Adrenal gland (tissue), 12 donors: Measurements from ENCODE around the gene MAGEL2. TPM values are rescaled to one million over a fixed set of nuclear protein-coding genes. Genes with fewer than 3 reads are reported as not detected.
"Not testable (repeated sequence)": the region's sequence is repeated elsewhere in the genome, so short reads cannot be mapped to it uniquely, and the experiment has no call there.

ENCODE experiments used
- DNase-seq, 7 donors: peaks; one replicate each; pipeline ENCODE4 v3.0.0-alpha.2; 2019 to 2020
- H3K27ac ChIP-seq, 5 donors: fragments of 200-600 bp; sonication (generic) in 4 of 5; 1 replicate in 3 of 5; 2 replicates in 2 of 5; pipeline versions ENCODE4 v1.5.1 to v1.8.0; 2016 to 2020; ENCODE audit warnings: mild to moderate bottlenecking in 1 of 5
- H3K27me3 ChIP-seq: fragments of 200-600 bp; 2 replicates; pipeline ENCODE4 v1.8.0; 2021
- H3K36me3 ChIP-seq, 2 donors: fragments of 200-600 bp; replicated peaks in 1 of 2; 1 replicate in 1 of 2; 2 replicates in 1 of 2; pipeline versions ENCODE4 v1.5.1 to v1.8.0; 2018 to 2022
- H3K4me1 ChIP-seq, 2 donors: fragments of 200-600 bp; replicated peaks in 1 of 2; 1 replicate in 1 of 2; 2 replicates in 1 of 2; pipeline versions ENCODE4 v1.5.1 to v1.8.0; 2018 to 2021
- H3K4me3 ChIP-seq, 4 donors: fragments of 200-600 bp; sonication (generic) in 3 of 4; one replicate each; pipeline ENCODE4 v1.5.1; 2016 to 2018
- H3K9me3 ChIP-seq, 3 donors: fragments of 200-600 bp; sonication (generic) in 1 of 3; replicated peaks in 1 of 3; 1 replicate in 2 of 3; 2 replicates in 1 of 3; pipeline versions ENCODE4 v1.5.1 to v1.8.0; 2016 to 2021
- CTCF ChIP-seq, 6 experiments: fragments of 450-650 bp in 4 of 6; fragments of 200-600 bp in 2 of 6; sonication (generic) in 1 of 6; IDR thresholded peaks; 1 replicate in 5 of 6; 2 replicates in 1 of 6; pipeline versions ENCODE4 v1.5.1 to v1.8.0; 2016 to 2021; ENCODE audit warnings: antibody characterized with exemption in 6 of 6, mild to moderate bottlenecking in 2 of 6, moderate library complexity in 1 of 6
- POLR2A ChIP-seq, 2 donors: fragments of 450-650 bp; IDR thresholded peaks; one replicate each; pipeline ENCODE4 v1.6.1; 2017; ENCODE audit warnings: antibody characterized with exemption in 2 of 2, mild to moderate bottlenecking in 2 of 2, moderate library complexity in 1 of 2
- WGBS, 4 donors: extraction: QIAGEN DNeasy Blood & Tissue Kit in 2 of 4; methylation state at CpG; one replicate each; pipeline versions ENCODE4 v1.1.5 to v1.1.7; 2013 to 2017; 5-methylcytosine and 5-hydroxymethylcytosine counted together
- intact Hi-C, 2 donors: fragments of 100-400 bp; cut with DNase I; formaldehyde crosslinking; loops; one replicate each; pipeline versions ENCODE4 v1.14.1 to v1.15.0; 2022 to 2023
- polyA plus RNA-seq, 3 donors: library from polyadenylated mRNA; stranded (reverse); fragments of 200-250 nt in 2 of 3; fragments of 350-450 nt in 1 of 3; fragmentation: Illumina TruSeq in 1 of 3; extraction: RNeasy Lipid Tissue Mini Kit (QIAGEN cat#74804) in 1 of 3; gene quantifications; one replicate each; pipeline ENCODE4 v1.2.3, GENCODE V29; 2013 to 2014
- total RNA-seq, 9 donors: library from RNA; depleted of rRNA in 4 of 9; stranded (reverse); fragments of >200 nt in 4 of 9; fragments of 120-200 nt in 1 of 9; fragmentation: NEBNext Ultra II Directional in 1 of 9; extraction: Animal tissue kit (Norgen Biotek cat#: 25700) in 1 of 9; gene quantifications; one replicate each; pipeline versions ENCODE4 v1.1.0 to v1.2.4, GENCODE V29; 2013 to 2023
- donor health status: healthy with polysubstance abuse.
- donor health status: Bipolar disorder and iron deficiency.
- donor health status: DM: yes; HTN: yes; CAD: no.
- donor health status: DM: no; HTN: no; CAD: no.
- donor health status: DM: no; HTN: no; CAD: no.
- donor health status: DM: yes; HTN: yes; CAD: no.

The MAGEL2 gene
- total and polyA plus RNA-seq, 12 donors = 0.12 to 16.2 (median 0.39) TPM; not detected in 2

GRCh38 chr15:23616536-23616935, 31.1 kb downstream of the MAGEL2 start:
- Histone ChIP-seq H3K27me3 (no peaks in the 10 kb centered on the region), H3K4me3 (no peak overlapping the region), H3K9me3 (no peaks in the 10 kb centered on the region), H3K4me1 (no peaks in the 10 kb centered on the region), H3K36me3 (no peaks in the 10 kb centered on the region), H3K27ac (no peak overlapping the region)
- WGBS, 4 donors = 55 to 71% (median 60%) methylated on average over 10 of the region's 10 CpGs
- intact Hi-C loops = no loop called here
- TF ChIP-seq POLR2A (IDR thresholded peaks at IDR 0.05) (no peak), CTCF (IDR thresholded peaks at IDR 0.05) (no peak)
- DNase-seq = no peak

GRCh38 chr15:23606226-23606625, 41.4 kb downstream of the MAGEL2 start:
- intact Hi-C loops = no loop called here
- Histone ChIP-seq H3K36me3 (no peaks in the 10 kb centered on the region), H3K27me3 (no peaks in the 10 kb centered on the region), H3K4me1 (no peaks in the 10 kb centered on the region), H3K27ac (no peak overlapping the region), H3K9me3 (no peaks in the 10 kb centered on the region), H3K4me3 (no peak overlapping the region)
- TF ChIP-seq POLR2A (IDR thresholded peaks at IDR 0.05) (no peak), CTCF (IDR thresholded peaks at IDR 0.05) (no peak)
- WGBS, 4 donors = 77 to 94% (median 86%) methylated on average over 2 of the region's 2 CpGs
- DNase-seq = no peak

- TF ChIP-seq POLR2A (IDR thresholded peaks at IDR 0.05) (no peak), CTCF (IDR thresholded peaks at IDR 0.05) (no peak)
- no peaks in the 10 kb centered on the region for H3K9me3 ChIP-seq
- WGBS, 4 donors = 70 to 91% (median 87%) methylated on average over 6 of the region's 6 CpGs
These were observed 45.5 kb downstream of the MAGEL2 start for GRCh38 chr15:23602124-23602523.

GRCh38 chr15:23599053-23599452, 48.6 kb downstream of the MAGEL2 start:
- WGBS, 4 donors = 75 to 100% (median 80%) methylated on average over 1 of the region's 1 CpG
- TF ChIP-seq CTCF (IDR thresholded peaks at IDR 0.05) = no peak
- no peak for DNase-seq
- Histone ChIP-seq H3K27ac (no peak overlapping the region), H3K27me3 (no peaks in the 10 kb centered on the region), H3K4me1 (no peaks in the 10 kb centered on the region), H3K4me3 (no peak overlapping the region), H3K36me3 (no peaks in the 10 kb centered on the region), H3K9me3 (no peaks in the 10 kb centered on the region)
- intact Hi-C loops = no loop called here

More at GRCh38 chr15:23602124-23602523, 45.5 kb downstream of the MAGEL2 start:
- H3K4me1 ChIP-seq = no peaks in the 10 kb centered on the region
- intact Hi-C loops = no loop called here
- H3K4me3 ChIP-seq = no peak overlapping the region
- no peak for DNase-seq
- no peak overlapping the region for H3K27ac ChIP-seq
- H3K27me3 ChIP-seq = no peaks in the 10 kb centered on the region
- no peaks in the 10 kb centered on the region for H3K36me3 ChIP-seq

GRCh38 chr15:23597278-23597677, 50.4 kb downstream of the MAGEL2 start:
- H3K9me3 ChIP-seq, H3K27ac ChIP-seq, H3K27me3 ChIP-seq, intact Hi-C loops, H3K36me3 ChIP-seq, H3K4me1 ChIP-seq, H3K4me3 ChIP-seq, DNase-seq: not testable (repeated sequence)
- 79 to 88% (median 83%) methylated on average over 14 of the region's 14 CpGs for WGBS, 4 donors
